GM12801 (cell line): ENCODE measurements around the gene CHST8.

ENCODE experiments used
- CTCF ChIP-seq: IDR thresholded peaks from one replicate; pipeline ENCODE4 v1.5.1; 2011; ENCODE audit warnings: control low read depth; ENCODE audit not compliant: insufficient read length; ENCODE audit errors: extremely low read depth

The CHST8 gene, protein sequence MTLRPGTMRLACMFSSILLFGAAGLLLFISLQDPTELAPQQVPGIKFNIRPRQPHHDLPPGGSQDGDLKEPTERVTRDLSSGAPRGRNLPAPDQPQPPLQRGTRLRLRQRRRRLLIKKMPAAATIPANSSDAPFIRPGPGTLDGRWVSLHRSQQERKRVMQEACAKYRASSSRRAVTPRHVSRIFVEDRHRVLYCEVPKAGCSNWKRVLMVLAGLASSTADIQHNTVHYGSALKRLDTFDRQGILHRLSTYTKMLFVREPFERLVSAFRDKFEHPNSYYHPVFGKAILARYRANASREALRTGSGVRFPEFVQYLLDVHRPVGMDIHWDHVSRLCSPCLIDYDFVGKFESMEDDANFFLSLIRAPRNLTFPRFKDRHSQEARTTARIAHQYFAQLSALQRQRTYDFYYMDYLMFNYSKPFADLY

DNA sequence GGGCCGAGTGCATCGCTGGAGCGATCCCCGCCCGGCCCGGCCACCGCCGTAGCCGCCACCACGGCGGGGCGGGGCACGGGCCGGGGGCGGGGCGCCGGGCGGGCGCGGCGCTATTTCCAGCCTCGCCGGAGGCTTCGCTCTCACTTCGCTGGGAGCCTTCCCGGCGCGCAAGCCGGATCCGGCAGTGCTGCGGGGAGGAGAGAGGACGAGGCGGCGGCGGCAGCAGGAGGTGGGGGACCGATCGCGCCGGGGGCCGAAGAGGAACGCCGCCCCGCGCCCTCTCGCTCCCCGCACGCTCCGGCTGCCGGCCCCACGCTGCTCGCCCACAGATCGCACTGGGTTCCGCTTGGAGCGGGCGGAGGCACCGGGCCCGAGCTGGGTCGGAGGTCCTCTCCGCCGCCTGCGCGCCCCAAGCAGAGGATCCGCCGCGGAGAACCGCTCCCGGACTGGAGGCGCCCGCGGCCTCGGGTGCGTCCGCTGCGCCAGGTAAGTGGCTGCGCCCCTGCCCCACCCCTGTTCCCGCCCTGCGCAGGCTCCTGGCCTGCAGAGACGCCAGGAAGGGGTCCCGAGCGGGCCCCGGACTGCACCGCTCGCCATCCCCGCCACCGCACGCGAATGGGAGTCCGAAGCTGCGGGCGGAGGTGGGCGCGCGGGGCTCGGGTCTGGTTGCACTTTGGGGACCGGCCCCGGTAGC lies at the start of gene CHST8:
CHST8 (plus strand) TSS at position 143 of the 694 bp plus-strand sequence. CDS start 67,309 bp downstream, outside the sequence.
- TF ChIP-seq CTCF = no peak

DNA sequence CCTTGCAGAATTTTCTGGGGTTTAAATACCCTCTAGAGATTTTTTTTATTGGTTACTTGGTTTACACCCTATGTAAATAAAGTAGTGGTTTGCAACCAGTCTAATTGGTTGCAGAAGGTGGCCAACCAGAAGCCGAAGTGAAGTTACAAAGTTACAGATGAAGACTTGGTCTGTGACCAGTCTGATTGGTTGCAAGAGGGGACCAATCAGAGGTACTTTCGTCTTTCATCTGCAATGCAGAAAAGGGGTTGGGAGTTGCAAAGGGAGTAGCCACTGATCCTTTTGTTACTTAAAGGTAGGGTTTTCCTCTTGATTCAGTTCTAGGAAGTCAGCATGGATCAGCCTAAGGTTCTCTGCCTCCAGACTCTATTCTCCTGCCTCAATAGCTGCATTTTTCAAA lies 48.8 kb upstream of the CHST8 start:
- TF ChIP-seq CTCF = no peak

DNA sequence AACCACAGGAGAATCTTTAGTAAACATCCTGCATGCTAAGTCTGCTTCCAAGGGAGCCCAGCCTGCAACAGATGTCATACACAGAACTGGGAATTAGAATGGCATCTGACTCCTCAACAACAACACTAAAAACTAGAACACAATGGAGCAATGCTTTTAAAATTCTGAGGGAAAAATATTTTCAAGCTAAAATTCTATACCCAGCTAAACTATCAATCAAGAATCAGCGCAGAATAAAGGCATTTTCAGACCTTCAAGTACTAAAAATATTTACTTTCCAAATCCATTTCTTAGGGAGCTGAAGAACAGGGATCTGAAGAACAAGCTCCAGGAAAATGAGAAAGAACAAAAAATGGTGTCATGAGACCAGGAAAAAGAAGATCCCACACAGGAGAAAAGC lies 46.9 kb upstream of the CHST8 start:
- no peak for TF ChIP-seq CTCF

DNA sequence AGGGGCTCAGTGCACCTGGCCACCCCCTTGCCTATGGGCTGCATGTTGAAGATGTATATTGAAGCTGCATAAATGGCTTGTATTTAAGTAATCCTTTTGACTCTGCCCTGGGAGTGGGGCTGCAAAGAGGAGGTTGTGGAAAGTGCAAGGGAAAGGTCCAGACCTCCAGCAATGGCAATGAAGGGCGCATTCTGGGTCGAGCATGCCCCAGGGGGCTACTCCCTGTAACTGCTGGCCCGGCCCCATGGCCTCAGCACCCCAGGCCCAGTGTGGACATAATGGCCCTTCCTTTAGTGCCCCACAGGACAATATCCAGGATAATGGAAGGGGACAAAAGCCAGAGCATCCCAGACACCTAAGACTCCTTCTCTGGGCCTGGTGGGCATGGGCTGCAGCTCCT lies 43.1 kb upstream of the CHST8 start:
- no peak for TF ChIP-seq CTCF

DNA sequence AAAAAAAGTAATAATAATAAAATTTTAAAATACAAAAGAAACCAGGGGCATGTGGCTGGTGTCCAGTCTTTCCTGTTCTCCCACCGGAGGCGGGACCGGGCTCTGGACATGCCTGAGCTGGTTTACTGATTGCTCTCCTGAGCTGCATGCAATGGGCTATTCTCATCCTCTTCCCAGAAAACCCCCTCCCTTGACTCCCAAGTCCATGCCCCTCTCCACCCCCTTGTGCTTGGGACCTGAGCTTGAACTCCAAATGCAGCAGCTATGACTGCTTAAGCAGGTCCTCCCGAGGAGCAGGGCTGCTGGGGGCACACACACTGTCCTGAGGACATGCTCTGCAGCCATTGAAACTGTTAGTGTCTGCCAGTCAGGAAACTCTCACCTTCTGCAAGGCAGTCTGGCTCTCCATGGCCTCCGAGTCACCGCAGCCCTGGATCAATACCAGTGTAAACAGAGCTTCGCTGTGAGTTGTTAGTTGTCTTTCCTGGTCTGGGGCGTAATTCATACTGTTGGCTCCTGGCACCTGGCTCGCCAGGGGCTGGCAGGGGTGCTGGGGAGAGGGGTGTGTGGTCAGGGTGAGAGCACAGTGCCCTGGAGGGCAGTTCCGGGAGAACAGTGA lies 41.6 kb upstream of the CHST8 start:
- no peak for TF ChIP-seq CTCF

GRCh38 chr19:33580645-33581037 lies 41.1 kb upstream of the CHST8 start:
- TF ChIP-seq CTCF = no peak

- TF ChIP-seq CTCF = no peak
These were observed 38.8 kb upstream of the CHST8 start for GRCh38 chr19:33582914-33583313.
